GM21515 (cell line): ENCODE data around the gene ARIH2.
"Not testable (repeated sequence)": the region's sequence is repeated elsewhere in the genome, so short reads cannot be mapped to it uniquely, and the experiment has no call there.

Experiments
- ATAC-seq: cut with Tn5 transposase; IDR thresholded peaks from one replicate; pipeline ENCODE4 v1.9.1; 2021; ENCODE audit not compliant: unreplicated experiment

The ARIH2 gene

DNA sequence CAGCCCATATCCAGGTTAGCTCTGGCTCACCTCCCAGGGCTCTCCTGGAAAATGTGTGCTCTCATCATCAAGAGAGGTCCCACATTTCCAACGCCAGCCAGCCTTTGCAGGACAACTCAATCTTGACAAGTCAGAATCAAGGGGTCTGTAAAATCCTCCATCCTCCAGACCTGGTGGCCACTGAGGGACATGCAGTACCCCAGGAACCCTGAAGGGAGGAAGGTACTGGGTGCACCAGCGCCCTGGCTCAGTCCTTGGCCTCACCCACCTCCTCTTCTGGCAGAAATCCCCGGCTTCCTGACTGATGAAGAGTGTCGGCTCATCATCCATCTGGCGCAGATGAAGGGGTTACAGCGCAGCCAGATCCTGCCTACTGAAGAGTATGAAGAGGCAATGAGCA lies 82.5 kb downstream of the ARIH2 start:
- no peak for ATAC-seq

DNA sequence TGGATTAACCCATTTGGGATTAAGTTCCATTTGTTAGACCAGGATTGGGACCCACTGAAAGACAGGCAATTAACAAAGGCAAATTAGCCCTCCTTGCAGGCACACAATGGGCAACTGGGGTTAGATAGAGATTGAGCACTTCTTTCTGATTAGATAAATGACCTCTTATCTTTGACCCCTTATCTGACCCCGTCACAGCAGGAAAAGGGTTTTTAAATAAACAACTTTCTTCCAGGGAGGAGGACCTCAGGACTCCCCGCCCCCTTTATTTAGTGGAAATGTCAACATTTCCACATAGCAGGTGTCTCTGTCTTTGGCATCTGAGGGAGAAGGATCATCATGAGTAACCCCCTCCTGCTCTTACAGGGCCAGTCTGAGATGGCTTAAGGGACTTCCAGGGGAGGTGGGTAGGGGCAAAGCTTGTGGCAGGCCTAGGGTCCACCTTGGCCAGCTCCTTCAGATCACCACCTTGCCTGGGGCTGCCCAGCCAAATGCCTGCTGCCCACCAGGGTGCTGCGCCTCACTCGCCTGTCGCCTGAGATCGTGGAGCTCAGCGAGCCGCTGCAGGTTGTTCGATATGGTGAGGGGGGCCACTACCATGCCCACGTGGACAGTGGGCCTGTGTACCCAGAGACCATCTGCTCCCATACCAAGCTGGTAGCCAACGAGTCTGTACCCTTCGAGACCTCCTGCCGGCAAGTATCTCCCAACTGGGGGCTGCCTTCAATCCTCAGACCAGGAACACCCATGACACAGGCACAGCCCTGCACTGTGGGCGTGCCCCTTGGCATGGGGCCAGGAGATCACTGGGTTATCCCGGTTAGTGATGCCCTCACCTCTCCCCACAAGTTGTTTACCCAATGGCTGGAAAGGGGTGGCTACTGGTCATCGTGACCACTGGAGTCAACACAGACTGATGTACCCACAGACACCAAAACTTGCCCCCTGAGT lies 86.0 kb downstream of the ARIH2 start:
- ATAC-seq = no peak

DNA sequence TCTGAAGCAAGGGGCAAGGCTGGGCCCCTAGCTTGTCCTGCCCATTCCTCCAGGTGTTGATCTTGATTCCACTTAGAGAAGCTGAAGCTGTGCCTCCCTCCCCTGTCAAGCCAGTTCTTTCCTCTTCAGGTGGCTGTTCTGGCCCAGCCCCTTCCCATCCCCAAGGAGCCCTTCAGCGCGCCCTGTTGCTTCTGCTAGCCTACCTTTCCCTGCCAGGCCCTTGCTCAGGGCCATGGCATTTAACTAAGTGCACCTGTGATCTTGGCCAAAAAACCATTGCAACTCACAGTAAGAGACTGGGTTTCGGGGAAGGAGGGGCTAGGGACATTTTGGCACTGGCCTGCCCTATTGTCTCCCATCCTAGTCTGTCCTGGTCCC lies 86.7 kb downstream of the ARIH2 start:
- ATAC-seq = no peak

DNA sequence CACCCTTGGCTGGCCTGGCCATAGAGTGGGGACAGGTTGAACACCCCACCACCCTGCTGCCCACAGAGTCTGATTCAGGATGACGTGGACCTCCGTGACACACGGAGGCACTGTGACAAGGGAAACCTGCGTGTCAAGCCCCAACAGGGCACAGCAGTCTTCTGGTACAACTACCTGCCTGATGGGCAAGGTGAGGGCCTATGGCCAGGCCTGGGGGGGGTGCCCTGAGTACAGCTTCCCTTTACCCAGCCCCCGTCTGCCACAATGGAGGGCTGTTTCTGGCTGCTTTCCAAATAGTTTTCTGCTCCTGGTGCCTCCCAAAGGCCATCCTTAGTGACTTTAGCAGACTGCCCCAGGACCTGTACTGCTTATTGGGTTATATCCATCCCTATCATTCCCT lies 87.4 kb downstream of the ARIH2 start:
- ATAC-seq = no peak

DNA sequence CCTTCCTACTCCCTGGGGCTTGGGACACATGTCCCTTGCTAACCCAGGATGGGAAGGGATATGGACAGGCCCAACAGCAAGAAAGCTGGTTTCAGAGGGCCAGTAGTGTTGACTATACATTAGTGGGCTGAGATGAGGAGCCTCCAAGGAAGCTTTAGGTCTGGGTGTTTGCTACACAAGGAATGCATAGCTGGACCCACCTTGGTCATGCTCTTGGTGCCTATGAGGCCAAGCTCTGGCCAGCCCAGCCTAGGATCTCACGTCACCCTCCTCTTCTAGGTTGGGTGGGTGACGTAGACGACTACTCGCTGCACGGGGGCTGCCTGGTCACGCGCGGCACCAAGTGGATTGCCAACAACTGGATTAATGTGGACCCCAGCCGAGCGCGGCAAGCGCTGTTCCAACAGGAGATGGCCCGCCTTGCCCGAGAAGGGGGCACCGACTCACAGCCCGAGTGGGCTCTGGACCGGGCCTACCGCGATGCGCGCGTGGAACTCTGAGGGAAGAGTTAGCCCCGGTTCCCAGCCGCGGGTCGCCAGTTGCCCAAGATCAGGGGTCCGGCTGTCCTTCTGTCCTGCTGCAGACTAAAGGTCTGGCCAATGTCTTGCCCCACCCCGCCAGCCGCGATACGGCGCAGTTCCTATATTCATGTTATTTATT lies 87.9 kb downstream of the ARIH2 start:
- no peak for ATAC-seq

DNA sequence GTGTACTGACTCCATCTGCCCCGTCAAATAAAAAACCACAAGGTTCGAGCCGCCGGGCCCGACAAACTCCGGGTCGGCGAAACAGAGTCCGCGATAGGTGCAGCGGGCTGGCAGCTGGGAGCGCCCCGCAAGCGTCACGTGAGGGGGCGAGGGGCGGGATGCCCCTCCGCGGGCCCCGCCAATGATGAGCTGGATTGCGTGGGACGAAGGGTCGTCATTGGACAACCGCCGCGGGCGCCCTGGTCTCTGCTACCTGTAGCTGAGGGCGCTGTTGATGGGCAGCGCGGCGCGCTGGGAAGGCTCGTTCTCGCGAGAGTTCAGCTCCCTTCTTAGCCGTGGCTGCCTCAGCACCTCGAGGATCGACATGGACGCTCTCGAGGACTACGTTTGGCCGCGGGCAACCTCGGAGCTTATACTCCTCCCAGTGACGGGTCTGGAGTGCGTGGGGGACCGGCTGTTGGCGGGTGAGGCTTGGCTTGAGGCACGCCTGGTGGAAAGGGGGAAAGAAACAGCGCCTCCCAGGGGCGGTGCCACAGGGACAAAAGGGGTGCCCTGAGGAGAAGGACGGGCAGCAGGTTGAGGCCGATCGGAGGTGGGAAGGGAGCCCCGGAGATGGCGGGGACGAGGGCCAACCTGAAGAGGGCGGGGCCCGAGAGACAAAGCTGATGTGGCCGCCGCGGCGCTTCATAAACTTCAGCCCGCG lies 88.6 kb downstream of the ARIH2 start, which contains the start of gene WDR6:
Gene WDR6, plus strand, starts transcription at position 324 of the 703 bp plus-strand sequence. Its CDS starts 41 bp downstream, at position 365.
- peak; percentile 81 for ATAC-seq

DNA sequence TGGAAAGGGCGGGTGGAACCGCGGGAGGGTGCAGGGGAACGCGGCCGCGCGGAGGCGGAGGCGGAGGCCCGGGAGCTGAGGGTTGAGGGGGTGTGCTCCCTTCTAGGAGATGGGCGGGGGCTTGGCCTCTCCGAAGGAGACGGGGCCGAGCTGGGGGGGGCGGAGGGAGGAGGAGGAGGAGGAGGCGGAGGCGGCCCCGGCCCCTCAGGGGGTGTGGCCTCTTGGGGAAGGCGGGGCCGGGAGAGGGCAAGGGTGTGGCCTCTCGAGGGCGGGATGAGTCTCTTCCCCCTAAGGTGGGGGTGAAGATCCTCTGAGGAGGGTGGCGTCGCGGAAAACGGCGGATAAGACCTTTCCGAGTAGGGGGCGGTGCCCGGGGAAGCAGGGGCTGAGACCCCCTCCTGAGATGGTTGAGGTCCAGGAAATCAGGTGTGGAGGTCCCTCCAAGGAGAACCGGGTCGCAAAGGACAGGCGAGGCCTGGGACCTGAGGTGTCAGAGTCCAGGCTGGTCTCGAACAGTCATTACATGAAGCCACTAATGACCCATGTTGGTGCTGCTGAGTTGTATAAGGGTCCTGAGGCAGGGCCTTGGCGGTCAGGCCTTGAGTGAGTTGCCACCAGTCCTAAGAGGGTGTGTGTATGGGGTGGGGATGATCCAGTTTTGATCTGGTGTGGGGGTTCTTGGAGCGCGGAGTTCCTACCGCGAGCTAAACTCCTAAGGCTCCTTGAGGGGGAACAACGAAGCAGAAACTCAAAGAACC lies 89.3 kb downstream of the ARIH2 start:
- peak; percentile 44 for ATAC-seq

DNA sequence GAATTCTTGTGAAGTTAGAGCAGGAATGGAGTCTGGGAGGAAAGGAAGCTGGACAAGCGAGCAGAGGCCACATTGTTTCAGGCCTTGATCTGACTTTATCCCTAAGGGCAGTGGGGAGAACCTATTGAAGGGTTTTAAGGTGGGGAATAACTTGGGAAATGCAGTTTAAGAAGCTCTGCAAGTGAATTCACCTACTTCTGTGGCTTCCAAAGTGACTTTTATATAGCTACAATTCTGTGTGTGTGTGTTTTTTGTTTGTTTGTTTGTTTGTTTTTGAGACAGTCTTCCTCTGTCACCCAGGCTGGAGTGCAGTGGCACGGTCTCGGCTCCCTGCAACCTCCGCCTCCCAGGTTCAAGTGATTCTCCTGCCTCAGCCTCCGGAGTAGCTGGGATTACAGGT lies 90.0 kb downstream of the ARIH2 start:
- ATAC-seq = not testable (repeated sequence)

DNA sequence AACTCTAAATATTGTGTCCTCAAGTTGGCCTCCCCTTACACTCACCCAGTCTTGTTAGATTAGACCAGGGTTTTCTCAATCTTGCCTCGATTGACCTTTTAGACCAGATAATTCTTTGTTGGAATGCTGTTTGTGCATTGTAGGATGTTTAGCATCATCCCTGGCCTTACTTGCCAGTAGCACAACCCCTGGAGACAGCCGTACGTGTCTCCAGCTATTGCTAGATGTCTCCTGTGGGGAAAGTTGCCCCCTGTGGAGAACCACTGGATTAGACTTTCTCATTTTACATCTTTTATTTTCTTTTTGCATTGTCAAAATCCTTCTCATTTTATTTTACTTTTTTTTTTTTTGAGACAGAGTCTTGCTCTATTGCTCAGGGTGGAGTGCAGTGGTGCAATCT lies 90.8 kb downstream of the ARIH2 start:
- no peak for ATAC-seq

DNA sequence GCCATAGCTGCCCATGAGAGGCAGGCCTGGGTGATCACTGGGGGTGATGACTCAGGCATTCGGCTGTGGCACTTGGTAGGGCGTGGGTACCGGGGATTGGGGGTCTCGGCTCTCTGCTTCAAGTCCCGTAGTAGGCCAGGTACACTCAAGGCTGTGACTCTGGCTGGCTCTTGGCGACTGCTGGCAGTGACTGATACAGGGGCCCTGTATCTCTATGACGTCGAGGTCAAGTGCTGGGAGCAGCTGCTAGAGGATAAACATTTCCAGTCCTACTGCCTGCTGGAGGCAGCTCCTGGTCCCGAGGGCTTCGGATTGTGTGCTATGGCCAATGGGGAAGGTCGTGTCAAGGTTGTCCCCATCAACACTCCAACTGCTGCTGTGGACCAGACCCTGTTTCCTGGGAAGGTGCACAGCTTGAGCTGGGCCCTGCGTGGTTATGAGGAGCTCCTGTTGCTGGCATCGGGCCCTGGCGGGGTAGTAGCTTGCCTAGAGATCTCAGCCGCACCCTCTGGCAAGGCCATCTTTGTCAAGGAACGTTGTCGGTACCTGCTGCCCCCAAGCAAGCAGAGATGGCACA lies 93.9 kb downstream of the ARIH2 start:
- no peak for ATAC-seq

DNA sequence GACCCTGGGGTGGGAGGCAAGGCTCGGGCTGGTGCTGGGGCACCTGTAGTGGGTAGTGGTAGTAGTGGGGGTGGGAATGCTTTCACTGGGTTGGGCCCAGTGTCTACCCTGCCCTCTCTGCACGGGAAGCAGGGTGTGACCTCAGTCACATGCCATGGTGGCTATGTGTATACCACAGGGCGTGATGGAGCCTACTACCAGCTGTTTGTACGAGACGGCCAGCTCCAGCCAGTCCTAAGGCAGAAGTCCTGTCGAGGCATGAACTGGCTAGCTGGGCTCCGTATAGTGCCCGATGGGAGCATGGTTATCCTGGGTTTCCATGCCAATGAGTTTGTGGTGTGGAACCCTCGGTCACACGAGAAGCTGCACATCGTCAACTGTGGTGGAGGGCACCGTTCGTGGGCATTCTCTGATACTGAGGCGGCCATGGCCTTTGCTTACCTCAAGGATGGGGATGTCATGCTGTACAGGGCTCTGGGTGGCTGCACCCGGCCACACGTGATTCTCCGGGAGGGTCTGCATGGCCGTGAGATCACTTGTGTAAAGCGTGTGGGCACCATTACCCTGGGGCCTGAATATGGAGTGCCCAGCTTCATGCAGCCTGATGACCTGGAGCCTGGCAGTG lies 94.6 kb downstream of the ARIH2 start:
- no peak for ATAC-seq

DNA sequence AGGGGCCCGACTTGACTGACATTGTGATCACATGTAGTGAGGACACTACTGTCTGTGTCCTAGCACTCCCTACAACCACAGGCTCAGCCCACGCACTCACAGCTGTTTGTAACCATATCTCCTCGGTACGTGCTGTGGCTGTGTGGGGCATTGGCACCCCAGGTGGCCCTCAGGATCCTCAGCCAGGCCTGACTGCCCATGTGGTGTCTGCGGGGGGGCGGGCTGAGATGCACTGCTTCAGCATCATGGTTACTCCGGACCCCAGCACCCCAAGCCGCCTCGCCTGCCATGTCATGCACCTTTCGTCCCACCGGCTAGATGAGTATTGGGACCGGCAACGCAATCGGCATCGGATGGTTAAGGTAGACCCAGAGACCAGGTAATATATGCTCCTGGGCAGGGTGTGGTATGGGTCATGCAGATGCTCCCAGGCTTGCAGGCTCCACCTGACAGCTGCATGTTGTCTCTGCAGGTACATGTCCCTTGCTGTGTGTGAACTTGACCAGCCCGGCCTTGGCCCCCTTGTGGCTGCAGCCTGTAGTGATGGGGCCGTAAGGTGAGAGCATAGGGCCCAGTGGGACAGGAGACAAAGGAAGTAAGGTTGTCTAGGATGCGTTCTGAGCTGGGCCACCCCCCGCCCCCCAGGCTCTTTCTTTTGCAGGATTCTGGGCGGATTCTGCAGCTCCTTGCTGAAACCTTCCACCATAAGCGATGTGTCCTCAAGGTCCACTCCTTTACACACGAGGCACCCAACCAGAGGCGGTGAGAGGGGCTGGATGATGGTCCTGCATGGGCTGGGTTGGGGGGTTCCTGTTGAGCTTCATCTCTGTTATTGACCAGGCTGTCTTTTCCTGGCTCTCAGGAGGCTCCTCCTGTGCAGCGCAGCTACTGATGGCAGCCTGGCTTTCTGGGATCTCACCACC lies 95.4 kb downstream of the ARIH2 start:
- ATAC-seq = no peak

DNA sequence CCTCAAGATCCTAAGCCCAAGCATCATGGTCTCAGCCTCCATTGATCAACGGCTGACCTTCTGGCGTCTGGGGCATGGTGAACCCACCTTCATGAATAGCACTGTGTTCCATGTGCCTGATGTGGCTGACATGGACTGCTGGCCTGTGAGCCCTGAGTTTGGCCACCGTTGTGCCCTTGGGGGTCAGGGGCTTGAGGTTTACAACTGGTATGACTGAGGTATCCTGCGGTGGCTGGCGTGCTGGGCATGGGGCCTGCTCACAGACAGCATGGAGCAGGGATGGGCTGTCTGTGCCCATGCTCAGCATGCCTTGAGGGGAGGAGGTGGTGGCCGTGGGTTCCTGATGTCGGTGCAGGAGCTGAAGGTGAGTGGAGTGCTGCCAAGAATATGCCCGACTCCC lies 96.4 kb downstream of the ARIH2 start:
- ATAC-seq = no peak

DNA sequence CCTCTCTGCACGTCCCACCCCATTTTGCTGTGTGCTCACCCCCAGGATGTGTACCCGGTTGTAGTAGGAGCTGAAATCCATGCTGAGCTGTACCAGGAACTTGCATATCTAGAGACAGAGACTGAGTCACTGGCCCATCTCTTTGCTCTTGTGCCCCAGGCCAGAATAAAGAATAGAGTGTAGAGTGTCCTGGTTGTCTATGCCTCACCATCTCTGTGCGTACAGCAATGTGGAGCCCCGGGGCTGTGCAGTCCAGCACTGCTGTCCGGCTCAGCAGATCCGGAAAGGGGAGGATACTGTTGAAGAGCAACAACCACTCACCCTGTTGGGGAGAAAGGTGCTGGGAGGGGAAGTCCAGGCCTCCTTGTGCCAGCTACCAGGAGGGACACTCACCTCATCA lies 97.1 kb downstream of the ARIH2 start:
- ATAC-seq = no peak

DNA sequence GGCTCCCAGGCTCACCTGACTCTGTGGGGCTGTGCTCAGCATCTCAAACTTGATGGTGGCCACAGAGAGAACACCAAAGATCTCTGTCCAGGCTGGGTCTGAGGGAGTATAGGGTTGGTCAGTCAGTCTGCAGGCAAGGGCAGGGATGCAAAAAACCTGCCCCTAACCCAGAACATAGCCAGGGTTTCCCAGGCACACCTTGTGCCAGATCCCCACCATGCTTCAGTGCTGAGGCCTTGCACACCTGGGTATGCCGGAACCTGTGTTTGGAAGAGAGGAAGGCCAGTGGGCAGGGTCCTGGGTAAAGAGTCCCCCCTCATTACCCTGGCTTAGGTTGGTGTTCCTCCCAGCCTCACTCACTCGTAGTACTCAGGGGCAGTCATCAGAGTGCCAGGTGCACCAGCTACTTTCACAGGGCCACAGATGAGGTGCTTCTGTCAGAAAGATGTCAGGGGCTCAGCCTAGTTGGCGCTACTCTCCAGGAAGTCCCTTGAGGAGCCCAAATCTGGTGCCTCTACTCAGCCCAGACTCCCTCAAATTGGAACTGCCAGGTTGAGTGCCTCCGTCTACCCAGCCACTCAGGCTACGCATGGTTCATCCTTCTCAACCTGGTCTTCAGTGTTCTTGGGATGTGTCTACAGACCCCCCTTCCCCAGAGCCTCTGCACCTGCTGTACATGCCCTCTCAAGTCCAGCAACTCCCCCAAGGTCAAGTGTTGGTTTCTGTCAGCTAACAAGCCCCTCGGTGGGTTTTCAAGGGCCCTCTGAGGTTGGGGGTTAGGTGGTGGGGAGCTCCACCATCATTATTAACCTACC lies 98.0 kb downstream of the ARIH2 start:
- ATAC-seq = no peak

DNA sequence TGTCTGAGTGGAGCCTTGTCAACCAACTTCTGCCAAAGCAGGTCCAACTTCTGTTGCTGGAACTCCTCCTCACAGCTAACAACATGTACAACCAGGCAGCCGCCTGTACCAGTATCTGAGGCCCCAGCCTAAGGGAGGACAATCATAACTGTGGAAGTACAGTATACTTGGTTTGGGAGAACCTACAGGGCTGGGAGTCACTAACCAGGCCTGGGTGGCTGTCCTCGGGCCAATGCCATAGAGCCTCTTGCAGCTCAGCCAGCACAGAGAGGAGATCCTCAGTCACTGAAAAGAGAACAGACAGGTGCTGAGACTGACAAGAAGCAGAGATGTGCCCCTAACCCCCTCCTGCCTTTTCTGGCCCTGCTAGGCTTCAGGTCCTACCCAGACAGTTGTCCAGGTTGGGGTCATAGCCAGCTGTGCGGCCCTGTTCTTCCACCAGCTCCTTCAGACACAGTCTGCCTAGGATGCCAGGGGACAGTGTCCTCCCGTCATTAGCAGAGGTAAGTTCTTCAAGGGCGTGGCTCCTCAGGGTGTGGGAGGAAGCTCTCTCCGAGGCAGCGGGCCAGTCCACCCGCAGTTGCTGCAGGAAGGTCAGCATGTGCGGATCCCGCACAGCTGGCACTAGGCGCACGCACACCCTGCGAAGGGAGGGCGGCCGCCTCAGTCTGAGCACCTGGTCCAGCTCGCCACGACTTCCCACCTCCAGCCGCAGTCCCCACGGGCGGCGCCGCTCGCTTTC lies 98.8 kb downstream of the ARIH2 start:
- ATAC-seq = no peak

DNA sequence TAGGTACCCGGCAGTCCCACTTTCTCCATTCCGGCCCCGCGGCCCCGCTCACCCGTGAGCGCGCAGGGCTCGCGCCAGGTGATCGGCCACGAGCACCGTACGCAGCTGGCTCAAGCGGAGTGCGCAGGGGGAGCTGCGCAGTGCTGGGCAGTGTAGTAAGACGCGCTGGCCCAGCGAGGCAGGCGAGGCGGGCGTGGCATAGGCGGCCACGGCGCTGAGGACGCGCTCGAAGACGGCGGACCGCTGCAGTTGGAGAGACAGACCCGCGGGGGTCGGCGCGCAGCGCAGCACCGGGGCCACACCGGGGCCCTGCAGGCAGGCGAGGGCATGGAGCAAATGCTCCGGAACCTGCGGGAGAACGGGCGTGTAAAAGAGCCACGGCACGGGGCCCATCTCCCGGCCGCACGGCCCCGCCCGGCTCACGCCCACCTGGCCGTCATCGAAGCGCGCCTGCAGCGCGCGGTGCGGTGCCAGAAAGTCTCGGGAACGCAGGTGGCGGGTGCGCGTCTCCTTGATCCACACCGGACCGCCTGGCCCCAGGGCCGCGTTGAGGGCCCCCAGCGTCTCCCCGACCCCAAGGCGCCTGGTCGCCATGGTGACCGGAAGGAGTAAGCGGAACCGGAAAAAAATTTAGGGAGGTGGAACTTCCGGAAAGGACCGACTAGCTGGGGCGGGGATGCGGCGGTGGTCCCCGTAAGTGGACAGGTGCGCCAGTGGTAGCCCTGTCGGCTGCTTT lies 99.5 kb downstream of the ARIH2 start, which contains the start of gene DALRD3:
Gene DALRD3, minus strand, starts transcription at position 610 of the 736 bp plus-strand sequence. Its CDS starts 16 bp downstream, at position 594.
- no peak for ATAC-seq
